RWPE1 (cell line): ENCODE measurements around the gene ADCY5.

Experiments
- CTCF ChIA-PET: fragments of 350-600 bp; sonication (Branson Sonifier 250); formaldehyde crosslinking; extraction: SDS; loops from one replicate; lab custom pipeline; 2021; lab: Yijun Ruan, JAX
- POLR2A ChIA-PET: fragments of 400-600 bp; formaldehyde crosslinking; extraction: SDS; loops from one replicate; lab custom pipeline; 2020; ENCODE audit warnings: antibody characterized with exemption; ENCODE audit not compliant: low non-redundant PET; lab: Yijun Ruan, JAX
- DNase-seq: peaks from one replicate; pipeline ENCODE4 v3.0.0; 2012; ENCODE audit warnings: low spot score
- H3K27ac ChIP-seq: fragments of 450-650 bp; 2 replicates; pipeline ENCODE4 v1.5.1; 2017
- CTCF ChIP-seq: fragments of 450-650 bp; conservative IDR thresholded peaks from 2 replicates; pipeline ENCODE4 v1.5.1; 2017; ENCODE audit warnings: low read depth, mild to moderate bottlenecking

The ADCY5 gene

GRCh38 chr3:123327956-123328850 is 120.7 kb downstream of the ADCY5 start:
- POLR2A ChIA-PET = no interaction called here
- CTCF ChIA-PET = interaction anchor here (0.7 to 2.1 kb wide), 3 partner anchors 118 to 1600 kb away, joined by 3 to 8 read pairs (median 4); no protein-coding TSS in a partner anchor
- no peak for DNase-seq
- no peak overlapping the region for H3K27ac ChIP-seq
- no peak for TF ChIP-seq CTCF

GRCh38 chr3:123327480-123327879 is 121.4 kb downstream of the ADCY5 start:
- H3K27ac ChIP-seq = no peak overlapping the region
- POLR2A ChIA-PET = no interaction called here
- TF ChIP-seq CTCF = no peak
- DNase-seq = no peak
- CTCF ChIA-PET = no interaction called here

GRCh38 chr3:123326531-123326930 is 122.4 kb downstream of the ADCY5 start:
- CTCF ChIA-PET = interaction anchor here (0.6 to 1.6 kb wide), 6 partner anchors 18 to 586 kb away, joined by 3 to 7 read pairs (median 4); no protein-coding TSS in a partner anchor
- H3K27ac ChIP-seq = no peak overlapping the region
- POLR2A ChIA-PET = no interaction called here
- no peak for TF ChIP-seq CTCF
- no peak for DNase-seq

GRCh38 chr3:123325766-123326256 is 123.1 kb downstream of the ADCY5 start:
- POLR2A ChIA-PET = no interaction called here
- no peak for TF ChIP-seq CTCF
- no peak overlapping the region for H3K27ac ChIP-seq
- no peak for DNase-seq
- CTCF ChIA-PET = interaction anchor here (1.0 to 1.8 kb wide), 3 partner anchors 163 to 397 kb away, joined by 3 to 7 read pairs (median 5); no protein-coding TSS in a partner anchor

- H3K27ac ChIP-seq = no peak overlapping the region
- CTCF ChIA-PET = interaction anchor here (0.6 to 1.8 kb wide), 3 partner anchors 13 to 164 kb away, joined by 3 to 6 read pairs (median 5); no protein-coding TSS in a partner anchor
- no peak for TF ChIP-seq CTCF
- POLR2A ChIA-PET = no interaction called here
- DNase-seq = no peak
These were observed 123.8 kb downstream of the ADCY5 start for GRCh38 chr3:123324880-123325765.

- POLR2A ChIA-PET = interaction anchor here (0.6 kb wide), 1 partner anchor 179 kb away, joined by 5 read pairs; no protein-coding TSS in a partner anchor
- no peak for DNase-seq
- no peak overlapping the region for H3K27ac ChIP-seq
- CTCF ChIA-PET = no interaction called here
- TF ChIP-seq CTCF = no peak
These were observed 125.1 kb downstream of the ADCY5 start for GRCh38 chr3:123323781-123324180.
